Measurements from ENCODE around the gene ZNF136.

Gene ZNF136

DNA sequence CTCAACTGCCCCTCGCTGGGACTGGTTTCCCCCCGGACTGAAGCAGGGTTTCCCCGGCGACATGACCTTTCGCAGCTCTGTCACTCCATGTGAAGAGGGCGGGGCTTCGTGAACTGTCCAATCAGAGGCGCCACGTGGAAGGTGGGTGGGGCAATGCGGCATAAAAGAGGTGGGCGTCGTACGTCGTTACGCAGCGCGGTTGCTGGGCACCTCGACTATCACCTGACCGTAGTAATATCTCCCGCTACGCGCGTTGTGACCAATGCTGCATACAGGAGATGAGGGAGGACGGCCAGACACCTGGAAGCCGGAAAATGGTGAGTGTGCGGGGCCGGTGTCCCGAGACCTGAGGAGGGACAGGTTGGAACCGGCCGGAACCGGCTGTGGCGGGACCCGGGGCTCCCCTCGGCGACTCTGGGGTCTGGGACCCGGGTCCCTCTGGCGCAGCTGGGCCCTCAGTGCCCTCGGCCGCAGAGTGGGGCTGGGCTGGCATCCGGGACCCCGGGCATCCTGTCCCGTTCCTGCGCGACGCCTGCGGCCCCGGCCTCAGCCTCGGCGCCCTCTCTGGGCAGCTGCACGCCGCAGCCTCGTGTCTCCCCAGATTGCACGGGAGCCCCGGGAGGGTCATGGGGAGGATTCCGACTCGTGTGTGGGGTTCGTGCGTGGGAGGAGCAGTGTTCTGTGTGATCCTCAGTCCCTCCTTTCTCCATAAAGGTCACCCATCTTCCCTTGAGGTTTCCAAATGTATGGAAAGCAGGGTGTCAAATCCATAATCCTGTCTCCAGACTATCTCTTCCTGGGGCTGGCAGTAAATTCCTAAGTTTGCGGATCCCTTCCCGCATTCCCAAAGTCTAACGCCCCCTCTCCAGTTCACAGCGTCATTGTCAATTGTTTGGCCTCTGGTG, 32.2 kb downstream of the ZNF136 start:
- DNase-seq = peak; percentile 45

DNA sequence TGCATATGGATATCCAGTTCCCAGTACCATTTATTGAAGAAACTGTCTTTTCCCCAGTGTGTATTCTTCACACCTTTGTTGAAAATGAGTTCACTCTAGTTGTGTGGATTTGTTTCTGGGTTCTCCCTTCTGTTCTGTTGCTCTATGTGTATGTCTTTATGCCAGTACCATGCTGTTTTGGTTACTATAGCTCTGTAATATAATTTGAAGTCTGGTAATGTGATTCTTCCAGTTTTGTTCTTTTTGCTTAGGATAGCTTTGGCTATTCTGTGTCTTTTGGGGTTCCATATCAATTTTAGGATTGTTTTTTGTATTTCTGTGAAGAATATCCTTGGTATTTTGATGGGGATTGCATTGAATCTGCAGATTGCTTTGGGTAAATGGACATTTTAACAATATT, 35.2 kb downstream of the ZNF136 start:
- no peak for DNase-seq

DNA sequence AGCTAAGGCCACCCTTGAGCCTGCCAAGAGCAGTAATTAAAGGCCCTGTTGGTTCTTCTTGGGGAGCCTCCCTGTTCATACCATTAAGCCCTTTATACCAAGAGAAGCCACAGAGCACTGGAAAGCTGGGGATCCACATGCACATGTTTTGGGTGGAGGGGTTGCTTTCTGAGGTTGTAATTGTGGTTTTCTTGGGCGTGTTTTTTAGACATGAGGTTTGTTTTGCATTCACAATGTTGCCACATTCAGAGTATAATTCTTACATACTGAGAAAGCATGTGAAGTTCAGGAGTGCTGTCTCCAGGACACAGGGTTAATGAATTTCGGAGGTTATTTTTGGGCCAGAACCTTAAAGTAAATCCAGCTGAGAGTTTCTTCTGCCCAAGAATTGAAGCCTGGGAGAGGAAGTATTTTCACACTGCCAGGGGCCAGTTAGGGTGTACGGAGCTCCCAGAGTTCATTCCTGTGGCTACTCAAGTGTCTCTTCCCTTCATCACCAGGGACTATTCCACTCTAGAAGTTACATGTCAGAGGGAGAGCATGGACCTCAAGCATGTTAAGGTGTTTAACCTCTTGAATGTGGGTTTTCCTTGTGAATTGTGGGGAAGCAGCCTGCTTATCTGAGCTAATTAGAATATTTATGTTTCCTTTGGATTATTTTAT, 37.0 kb downstream of the ZNF136 start:
- DNase-seq = no peak

DNA sequence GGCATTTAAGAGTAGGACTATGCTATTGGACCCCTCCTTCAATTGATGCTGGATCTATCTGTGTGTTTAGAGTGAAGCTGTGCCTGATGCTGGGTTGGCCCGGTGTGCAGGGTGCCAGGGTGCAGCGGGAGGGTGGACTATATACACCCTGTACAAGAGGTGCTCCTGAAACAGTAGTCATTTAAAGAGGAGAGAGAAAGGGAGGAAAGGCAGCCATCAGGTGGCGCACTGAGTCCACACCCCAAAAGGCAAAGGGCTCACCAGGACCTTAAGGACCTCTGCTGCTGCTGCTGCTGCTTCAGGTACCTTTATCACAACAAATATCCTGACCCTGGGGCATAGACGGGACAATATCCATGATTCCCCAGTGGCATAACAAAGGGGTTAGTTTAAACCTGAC, 39.4 kb downstream of the ZNF136 start:
- DNase-seq = no peak

GRCh38 chr19:12205296-12205695, 42.4 kb downstream of the ZNF136 start:
- DNase-seq = no peak

DNA sequence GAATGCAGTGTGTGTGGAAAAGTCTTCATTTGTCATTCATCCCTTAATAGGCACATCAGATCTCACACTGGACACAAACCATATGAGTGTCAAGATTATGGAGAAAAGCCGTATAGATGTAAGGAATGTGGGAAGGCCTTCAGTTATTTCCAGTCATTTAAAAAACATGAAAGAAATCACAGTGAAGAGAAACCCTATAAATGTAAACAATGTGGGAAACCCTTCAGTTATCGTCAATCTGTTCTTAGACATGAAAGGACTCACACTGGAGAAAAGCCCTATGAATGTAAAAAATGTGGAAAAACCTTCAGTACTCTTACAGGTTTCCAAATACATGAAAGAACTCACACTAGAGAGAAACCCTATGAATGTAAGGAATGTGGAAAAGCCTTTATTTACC, 45.3 kb downstream of the ZNF136 start:
- DNase-seq = no peak

DNA sequence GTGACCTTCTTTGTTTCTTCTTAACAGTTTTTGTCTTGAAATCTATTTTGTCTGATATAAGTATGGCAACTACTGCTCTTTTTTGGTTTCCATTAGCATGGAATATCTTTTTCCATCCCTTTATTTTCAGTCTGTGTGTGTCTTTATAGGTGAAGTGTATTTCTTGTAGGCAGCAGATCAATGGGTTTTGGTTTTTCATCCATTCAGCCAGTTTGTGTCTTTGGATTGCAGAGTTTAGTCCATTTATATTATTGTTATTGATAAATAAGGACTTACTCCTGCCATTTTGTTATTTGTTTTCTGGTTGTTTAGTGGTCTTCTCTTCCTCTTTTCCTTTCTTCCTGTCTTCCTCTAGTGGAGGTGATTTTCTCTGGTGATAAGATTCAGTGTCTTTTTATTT, 54.4 kb downstream of the ZNF136 start:
- DNase-seq = no peak

DNA sequence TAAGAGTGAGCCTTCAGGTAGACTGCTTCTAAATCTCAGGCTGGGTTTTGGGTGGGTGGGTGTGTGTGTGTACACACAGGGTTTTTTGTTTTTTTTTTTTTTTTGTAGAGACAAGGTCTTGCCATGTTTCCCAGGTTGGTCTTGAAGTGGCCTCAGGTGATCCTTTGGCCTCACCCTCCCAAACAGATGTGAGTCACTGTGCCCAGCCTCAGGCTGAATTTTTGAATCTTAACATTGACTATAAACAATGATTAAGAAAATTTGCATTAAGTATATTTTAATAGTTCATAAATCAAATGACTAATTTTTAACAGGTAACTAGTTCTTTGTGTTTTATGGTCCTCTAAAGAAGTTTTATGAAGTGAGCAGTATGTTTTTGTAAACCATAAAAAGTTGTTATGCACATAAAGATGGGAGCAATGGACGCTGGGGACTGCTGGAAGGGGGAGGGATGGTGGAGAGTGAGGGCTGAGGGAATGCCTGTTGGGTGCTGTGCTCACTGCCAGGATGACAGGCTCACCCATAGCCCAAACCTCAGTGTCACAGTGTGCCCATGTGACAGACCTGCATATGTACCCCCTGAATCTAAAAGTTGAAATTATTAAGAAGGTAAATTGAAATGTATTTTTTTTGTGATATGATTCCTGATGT, 60.2 kb downstream of the ZNF136 start:
- no peak for DNase-seq

- DNase-seq = no peak
These were observed 61.8 kb downstream of the ZNF136 start for GRCh38 chr19:12224676-12225075.

- no peak for DNase-seq
These were observed 67.1 kb downstream of the ZNF136 start for GRCh38 chr19:12229990-12230389.

DNA sequence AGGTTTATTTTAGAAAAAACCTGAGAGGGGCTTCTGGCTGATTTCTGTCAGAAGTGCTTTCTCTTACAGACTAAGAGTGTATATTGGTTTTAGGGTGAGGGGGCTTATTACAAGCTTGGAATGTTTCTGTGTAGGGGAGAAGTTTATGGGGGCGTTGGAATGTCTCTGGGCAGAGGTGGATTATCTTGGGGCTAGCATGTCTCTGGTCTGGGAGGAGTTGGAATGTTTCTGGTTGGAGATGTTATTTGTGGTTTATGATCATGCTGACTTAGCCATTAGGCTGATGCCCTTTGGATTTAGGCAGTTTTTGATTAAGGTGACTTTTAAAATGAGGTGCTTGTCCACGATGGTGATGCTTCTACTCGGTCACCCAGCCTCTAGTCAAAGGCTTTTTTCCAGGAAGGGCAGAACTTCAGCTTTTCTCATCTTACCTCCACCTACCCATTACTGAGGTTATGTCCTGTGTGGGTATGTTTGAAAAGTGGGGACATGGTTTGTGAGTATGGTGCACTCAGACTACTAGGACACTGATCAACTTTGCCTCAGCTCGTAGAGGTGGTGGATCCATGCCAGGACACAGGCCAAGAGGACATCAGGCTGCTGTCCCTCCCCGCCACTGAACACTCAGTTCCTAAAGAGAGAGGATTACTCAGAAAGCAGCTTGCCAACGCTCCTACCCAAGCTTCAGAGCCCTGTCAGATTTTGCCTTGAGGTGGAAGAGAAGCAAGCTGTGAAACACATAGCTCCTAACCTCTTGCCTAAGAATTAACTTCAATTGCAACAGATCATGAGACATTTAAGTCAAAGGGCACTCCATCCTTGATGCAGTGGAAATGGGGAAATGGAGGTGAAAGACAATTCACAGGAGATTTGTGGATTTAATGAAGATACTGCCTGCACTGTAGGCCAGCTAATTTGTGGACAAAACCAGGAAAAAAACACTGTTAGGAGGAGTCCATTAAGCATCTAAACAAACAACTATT, 68.1 kb downstream of the ZNF136 start:
- no peak for DNase-seq

DNA sequence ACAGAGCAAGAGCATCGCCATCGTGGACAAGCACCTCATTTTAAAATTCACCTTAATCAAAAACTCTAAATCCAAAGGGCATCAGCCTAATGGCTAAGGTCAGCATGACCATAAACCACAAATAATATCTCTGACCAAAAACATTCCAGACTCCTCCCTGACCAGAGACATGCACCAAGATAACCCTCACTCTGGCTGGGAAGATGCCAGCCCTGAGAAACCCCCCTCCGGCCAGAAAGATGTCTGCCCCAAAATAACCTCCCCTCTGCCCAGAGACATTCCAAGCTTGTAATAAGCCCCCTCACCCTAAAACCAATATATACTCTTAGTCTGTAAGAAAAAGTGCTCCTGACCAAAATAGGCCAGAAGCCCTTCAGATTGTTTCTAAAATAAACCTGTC, 70.1 kb downstream of the ZNF136 start:
- no peak for DNase-seq

GRCh38 chr19:12237143-12237839, 74.4 kb downstream of the ZNF136 start:
- no peak for DNase-seq

Measured in NCI-H2029 treated with DMSO at 0.1 percent for 48 hours (cell line).